ENCODE results near the gene MAN2A2. TPM values are rescaled to one million over a fixed set of nuclear protein-coding genes. Genes with fewer than 3 reads are reported as not detected.
A peak's percentile ranks its signal among the peaks of the same experiment; 100 is the strongest.

The MAN2A2 gene
- total and polyA plus RNA-seq, 2 of the 8 experiments (the other 6 are each of a cell fraction or from before 2014, with no cell fraction given), result 23.1 to 29.7 TPM

- TF ChIP-seq CTCF (IDR thresholded peaks at IDR 0.05; ENCODE audit: control extremely low read depth in 1 of 3, insufficient read depth in 1 of 3, low read depth in 1 of 3, low read length in 3 of 3) (no peak), PHF8 (conservative IDR thresholded peaks at IDR 0.05; ENCODE audit: low read depth, low read length) (peak; percentile 47; the same call in 1 of the 2 replicates), NRF1 (IDR thresholded peaks at IDR 0.05; ENCODE audit: low read depth, low read length) (peak; percentile 62), TAF1 (IDR thresholded peaks at IDR 0.05; ENCODE audit: low read depth, low read length) (peak; percentile 52; the same call in 1 of the 2 replicates), RBBP5 (IDR thresholded peaks at IDR 0.05; ENCODE audit: borderline replicate concordance, low read depth, low read length) (0 out of 2 replicates have a peak, but pooled peaks have one; percentile 31), SIN3A (conservative IDR thresholded peaks at IDR 0.05 in 1 of 2, IDR thresholded peaks at IDR 0.05 in 1 of 2; ENCODE audit: low read depth in 1 of 2, low read length in 2 of 2) (peak in 1 of 2 experiments; percentile 70; a peak in 1 of 4 replicates), CTBP2 (IDR thresholded peaks at IDR 0.05; ENCODE audit: borderline replicate concordance, insufficient read depth, insufficient read length, low read length) (no peak), ASH2L (IDR thresholded peaks at IDR 0.05; ENCODE audit: low read length) (peak; percentile 74), ATF2 (IDR thresholded peaks at IDR 0.05; ENCODE audit: low read length) (no peak)
Measured at GRCh38 chr15:90934949-90935751, 32.0 kb downstream of the MAN2A2 start, which contains the start of gene UNC45A (continued).
